Neural progenitor cell (in vitro differentiated cells): Measurements from ENCODE around the gene NUP54. TPM values are rescaled to one million over a fixed set of nuclear protein-coding genes. Genes with fewer than 3 reads are reported as not detected.
A peak's percentile ranks its signal among the peaks of the same experiment; 100 is the strongest.

Source experiments
- DNase-seq: peaks from one replicate; pipeline ENCODE4 v3.0.0-alpha.2; 2016; ENCODE audit warnings: low spot score
- H2AFZ ChIP-seq: fragments of 200-600 bp; sonication (generic); replicated peaks from 2 replicates; pipeline ENCODE4 v1.6.1; 2016; ENCODE audit warnings: antibody characterized with exemption
- H3F3A ChIP-seq: fragments of 200-600 bp; sonication (generic); 2 replicates; pipeline ENCODE4 v1.6.1; 2016; ENCODE audit warnings: antibody characterized with exemption, low read depth
- H3K27ac ChIP-seq: fragments of 200-600 bp; sonication (generic); 2 replicates; pipeline ENCODE4 v1.5.1; 2016; ENCODE audit warnings: mild to moderate bottlenecking
- H3K27me3 ChIP-seq: fragments of 200-600 bp; sonication (generic); 2 replicates; pipeline ENCODE4 v1.6.1; 2016; ENCODE audit warnings: mild to moderate bottlenecking, moderate library complexity
- H3K36me3 ChIP-seq: fragments of 200-600 bp; sonication (generic); 2 replicates; pipeline ENCODE4 v1.5.1; 2016
- H3K4me1 ChIP-seq: fragments of 200-600 bp; sonication (generic); 2 replicates; pipeline ENCODE4 v1.6.1; 2016; ENCODE audit warnings: mixed run types
- H3K4me2 ChIP-seq: fragments of 200-600 bp; sonication (generic); 2 replicates; pipeline ENCODE4 v1.6.1; 2016
- H3K4me3 ChIP-seq: fragments of 200-600 bp; sonication (generic); 2 replicates; pipeline ENCODE4 v1.5.1; 2016
- H3K79me2 ChIP-seq: fragments of 200-600 bp; sonication (generic); 2 replicates; pipeline ENCODE4 v1.6.1; 2016; ENCODE audit warnings: low read depth
- H3K9ac ChIP-seq: fragments of 200-600 bp; sonication (generic); 2 replicates; pipeline ENCODE4 v1.6.1; 2016
- H3K9me3 ChIP-seq: fragments of 200-600 bp; sonication (generic); 2 replicates; pipeline ENCODE4 v1.5.1; 2016; ENCODE audit warnings: low read depth
- H4K20me1 ChIP-seq: fragments of 200-600 bp; sonication (generic); 2 replicates; pipeline ENCODE4 v1.6.1; 2016; ENCODE audit warnings: low read depth
- H3K27ac Mint-ChIP-seq: 3 replicates; pipeline ENCODE4 v1.8.0; 2021; ENCODE audit warnings: mixed read lengths
- H3K27me3 Mint-ChIP-seq: 2 replicates; pipeline ENCODE4 v1.8.0; 2022; ENCODE audit warnings: low read depth, mild to moderate bottlenecking, inconsistent platforms, moderate library complexity, mixed read lengths; ENCODE audit not compliant: insufficient read depth
- H3K36me3 Mint-ChIP-seq: 3 replicates; pipeline ENCODE4 v1.8.0; 2021; ENCODE audit warnings: mixed read lengths
- H3K4me1 Mint-ChIP-seq: 3 replicates; pipeline ENCODE4 v1.8.0; 2021; ENCODE audit warnings: mixed read lengths
- H3K4me3 Mint-ChIP-seq: 3 replicates; pipeline ENCODE4 v1.8.0; 2021; ENCODE audit warnings: mild to moderate bottlenecking, moderate library complexity, mixed read lengths
- H3K9me3 Mint-ChIP-seq: 3 replicates; pipeline ENCODE4 v1.8.0; 2020; ENCODE audit warnings: mixed read lengths
- CTCF ChIP-seq: fragments of 200-600 bp; sonication (generic); IDR thresholded peaks from 2 replicates; pipeline ENCODE4 v1.5.1; 2017; ENCODE audit warnings: antibody characterized with exemption, mild to moderate bottlenecking
- EZH2 ChIP-seq: fragments of 200-600 bp; sonication (generic); IDR thresholded peaks from 2 replicates; pipeline ENCODE4 v1.6.1; 2017; ENCODE audit warnings: antibody characterized with exemption, mild to moderate bottlenecking, moderate library complexity
- EZH2phosphoT487 ChIP-seq: fragments of 200-600 bp; sonication (generic); IDR thresholded peaks from 2 replicates; pipeline ENCODE4 v1.6.1; 2017; ENCODE audit warnings: antibody characterized with exemption
- total RNA-seq: library from RNA; depleted of rRNA; stranded (reverse); fragments of >200 nt; gene quantifications from 2 replicates; pipeline ENCODE4 v1.2.3, GENCODE V29; 2015; ENCODE audit warnings: low replicate concordance

NUP54 gene
- total RNA-seq, 1 donor from 2014 or later: 161 TPM

- H3K9ac ChIP-seq: no peak overlapping the region
- H3K27ac Mint-ChIP-seq: no peak overlapping the region
- no peak overlapping the region for H3K4me3 ChIP-seq
- H3K4me1 ChIP-seq: no peaks in the 10 kb centered on the region
- no peaks in the 10 kb centered on the region for H3K79me2 ChIP-seq
- no peak overlapping the region for H3K4me3 Mint-ChIP-seq
- TF ChIP-seq EZH2 (no peak), EZH2phosphoT487 (no peak), CTCF (peak; percentile 39)
- peaks cover 6% of the 10 kb centered on the region for H3K36me3 Mint-ChIP-seq
- H3K4me2 ChIP-seq: no peak overlapping the region
- H4K20me1 ChIP-seq: no peaks in the 10 kb centered on the region
- H3K9me3 ChIP-seq: no peaks in the 10 kb centered on the region
- H3K27me3 Mint-ChIP-seq: no peaks in the 10 kb centered on the region
- no peak overlapping the region for H3K27ac ChIP-seq
- DNase-seq: peak; percentile 6
- peaks cover 11% of the 10 kb centered on the region for H3F3A ChIP-seq
- no peaks in the 10 kb centered on the region for H3K9me3 Mint-ChIP-seq
- H2AFZ ChIP-seq: no peak overlapping the region
- no peaks in the 10 kb centered on the region for H3K36me3 ChIP-seq
- H3K27me3 ChIP-seq: no peaks in the 10 kb centered on the region
- peaks cover 6% of the 10 kb centered on the region for H3K4me1 Mint-ChIP-seq
These were observed 39.6 kb downstream of the NUP54 start for GRCh38 chr4:76108467-76109181.

- H3K9ac ChIP-seq: no peak overlapping the region
- no peak for DNase-seq
- H3K27me3 ChIP-seq: no peaks in the 10 kb centered on the region
- peaks cover 6% of the 10 kb centered on the region for H3F3A ChIP-seq
- H3K4me2 ChIP-seq: no peak overlapping the region
- H3K9me3 ChIP-seq: no peaks in the 10 kb centered on the region
- no peaks in the 10 kb centered on the region for H3K79me2 ChIP-seq
- H3K36me3 Mint-ChIP-seq: no peaks in the 10 kb centered on the region
- peaks cover 6% of the 10 kb centered on the region for H3K4me1 Mint-ChIP-seq
- TF ChIP-seq EZH2phosphoT487 (no peak), EZH2 (no peak), CTCF (no peak)
- no peak overlapping the region for H3K27ac ChIP-seq
- no peaks in the 10 kb centered on the region for H3K27me3 Mint-ChIP-seq
- H3K4me3 Mint-ChIP-seq: no peak overlapping the region
- H3K36me3 ChIP-seq: no peaks in the 10 kb centered on the region
- H3K4me3 ChIP-seq: no peak overlapping the region
- no peak overlapping the region for H3K27ac Mint-ChIP-seq
- H4K20me1 ChIP-seq: no peaks in the 10 kb centered on the region
- H2AFZ ChIP-seq: peak overlapping the region; percentile 70
- no peaks in the 10 kb centered on the region for H3K9me3 Mint-ChIP-seq
- H3K4me1 ChIP-seq: no peaks in the 10 kb centered on the region
These were observed 41.8 kb downstream of the NUP54 start for GRCh38 chr4:76106442-76106841.

GRCh38 chr4:76105652-76106051, 42.5 kb downstream of the NUP54 start:
- H4K20me1 ChIP-seq: no peaks in the 10 kb centered on the region
- H3K79me2 ChIP-seq: no peaks in the 10 kb centered on the region
- H3K9ac ChIP-seq: no peak overlapping the region
- H3K27ac Mint-ChIP-seq: no peak overlapping the region
- H3F3A ChIP-seq: no peaks in the 10 kb centered on the region
- H3K27me3 ChIP-seq: no peaks in the 10 kb centered on the region
- no peaks in the 10 kb centered on the region for H3K9me3 ChIP-seq
- H2AFZ ChIP-seq: no peak overlapping the region
- no peak overlapping the region for H3K4me3 ChIP-seq
- no peaks in the 10 kb centered on the region for H3K27me3 Mint-ChIP-seq
- H3K27ac ChIP-seq: no peak overlapping the region
- no peaks in the 10 kb centered on the region for H3K9me3 Mint-ChIP-seq
- H3K4me2 ChIP-seq: no peak overlapping the region
- no peaks in the 10 kb centered on the region for H3K36me3 ChIP-seq
- no peak overlapping the region for H3K4me3 Mint-ChIP-seq
- no peaks in the 10 kb centered on the region for H3K4me1 ChIP-seq
- no peak for DNase-seq
- no peaks in the 10 kb centered on the region for H3K36me3 Mint-ChIP-seq
- TF ChIP-seq EZH2: no peak
- no peak for TF ChIP-seq EZH2phosphoT487
- no peak for TF ChIP-seq CTCF
- H3K4me1 Mint-ChIP-seq: peaks cover 6% of the 10 kb centered on the region
